ENCODE measurements around the gene ALG8.

ALG8 gene

GRCh38 chr11:78145511-78146025 lies 6.1 kb upstream of the ALG8 start:
- no peak overlapping the region for H3K4me2 ChIP-seq (ENCODE audit: low read length)
- H3K36me3 ChIP-seq (ENCODE audit: control insufficient read depth, insufficient read depth, low read length): no peaks in the 10 kb centered on the region
- H3K18ac ChIP-seq (ENCODE audit: low read length): no peak overlapping the region
- H4K5ac ChIP-seq (ENCODE audit: low read length): no peak overlapping the region
- H3K79me2 ChIP-seq (ENCODE audit: control insufficient read depth, insufficient read depth, low read length): no peaks in the 10 kb centered on the region
- no peaks in the 10 kb centered on the region for H3K79me1 ChIP-seq (ENCODE audit: low read length)
- H3K23ac ChIP-seq (ENCODE audit: low read length): no peak overlapping the region
- no peak overlapping the region for H2BK5ac ChIP-seq (ENCODE audit: low read length)
- H3K4me3 ChIP-seq (ENCODE audit: low read length): no peak overlapping the region
- H2BK15ac ChIP-seq (replicated peaks; ENCODE audit: low read depth): no peak overlapping the region
- H4K8ac ChIP-seq (ENCODE audit: low read depth, low read length): no peak overlapping the region
- no peak overlapping the region for H3K27ac ChIP-seq (ENCODE audit: low read depth, low read length)
- no peak overlapping the region for H2AK5ac ChIP-seq (ENCODE audit: low read length)
- DNase-seq: no peak
- H3K4me1 ChIP-seq (ENCODE audit: control insufficient read depth, low read depth, low read length): no peaks in the 10 kb centered on the region
- no peak overlapping the region for H3K56ac ChIP-seq (ENCODE audit: low read length)
- no CpG with 5 or more reads among the region's 1 CpG for WGBS (ENCODE audit: extremely low coverage, insufficient coverage, low lambda C conversion rate)
- H2BK120ac ChIP-seq (ENCODE audit: low read depth, low read length): no peak overlapping the region
- no peaks in the 10 kb centered on the region for H3K27me3 ChIP-seq (ENCODE audit: insufficient read depth, low read length, poor library complexity)
- H3K9ac ChIP-seq (ENCODE audit: low read length): no peak overlapping the region
- H3K4ac ChIP-seq (ENCODE audit: low read depth, low read length): no peak overlapping the region

- Histone ChIP-seq H3K79me2 (ENCODE audit: control insufficient read depth, insufficient read depth, low read length) (peaks cover 10% of the 10 kb centered on the region), H2BK120ac (ENCODE audit: low read depth, low read length) (no peak overlapping the region), H2AK5ac (ENCODE audit: low read length) (no peak overlapping the region), H4K8ac (ENCODE audit: low read depth, low read length) (no peak overlapping the region), H3K4me3 (ENCODE audit: low read length) (no peak overlapping the region), H3K18ac (ENCODE audit: low read length) (no peak overlapping the region), H4K5ac (ENCODE audit: low read length) (no peak overlapping the region), H2BK15ac (replicated peaks; ENCODE audit: low read depth) (no peak overlapping the region), H3K4me2 (ENCODE audit: low read length) (no peak overlapping the region), H3K56ac (ENCODE audit: low read length) (no peak overlapping the region), H3K4ac (ENCODE audit: low read depth, low read length) (no peak overlapping the region), H3K27me3 (ENCODE audit: insufficient read depth, low read length, poor library complexity) (no peaks in the 10 kb centered on the region), H3K4me1 (ENCODE audit: control insufficient read depth, low read depth, low read length) (peaks cover 4% of the 10 kb centered on the region), H3K36me3 (ENCODE audit: control insufficient read depth, insufficient read depth, low read length) (no peaks in the 10 kb centered on the region), H3K9ac (ENCODE audit: low read length) (peak overlapping the region; percentile 20), H2BK5ac (ENCODE audit: low read length) (no peak overlapping the region), H3K79me1 (ENCODE audit: low read length) (peaks cover 9% of the 10 kb centered on the region), H3K23ac (ENCODE audit: low read length) (no peak overlapping the region), H3K27ac (ENCODE audit: low read depth, low read length) (no peak overlapping the region)
- WGBS (ENCODE audit: extremely low coverage, insufficient coverage, low lambda C conversion rate): no CpG with 5 or more reads among the region's 17 CpGs
- no peak for DNase-seq
Observed at GRCh38 chr11:78140392-78141077, 1.1 kb upstream of the ALG8 start.

- peak overlapping the region; percentile 100 for H3K56ac ChIP-seq (ENCODE audit: low read length)
- no peaks in the 10 kb centered on the region for H3K27me3 ChIP-seq (ENCODE audit: insufficient read depth, low read length, poor library complexity)
- H2BK15ac ChIP-seq (replicated peaks; ENCODE audit: low read depth): no peak overlapping the region
- no peak overlapping the region for H2BK120ac ChIP-seq (ENCODE audit: low read depth, low read length)
- H2BK5ac ChIP-seq (ENCODE audit: low read length): peak overlapping the region; percentile 92
- H3K79me1 ChIP-seq (ENCODE audit: low read length): peaks cover 9% of the 10 kb centered on the region
- H3K4ac ChIP-seq (ENCODE audit: low read depth, low read length): peak overlapping the region; percentile 97
- no CpG with 5 or more reads among the region's 12 CpGs for WGBS (ENCODE audit: extremely low coverage, insufficient coverage, low lambda C conversion rate)
- H2AK5ac ChIP-seq (ENCODE audit: low read length): peak overlapping the region; percentile 99
- peak; percentile 66 for DNase-seq
- peak overlapping the region; percentile 85 for H3K4me3 ChIP-seq (ENCODE audit: low read length)
- H3K18ac ChIP-seq (ENCODE audit: low read length): peak overlapping the region; percentile 91
- H3K23ac ChIP-seq (ENCODE audit: low read length): no peak overlapping the region
- peak overlapping the region; percentile 87 for H4K8ac ChIP-seq (ENCODE audit: low read depth, low read length)
- H3K27ac ChIP-seq (ENCODE audit: low read depth, low read length): peak overlapping the region; percentile 13
- peaks cover 4% of the 10 kb centered on the region for H3K4me1 ChIP-seq (ENCODE audit: control insufficient read depth, low read depth, low read length)
- peak overlapping the region; percentile 99 for H3K9ac ChIP-seq (ENCODE audit: low read length)
- peaks cover 10% of the 10 kb centered on the region for H3K79me2 ChIP-seq (ENCODE audit: control insufficient read depth, insufficient read depth, low read length)
- no peaks in the 10 kb centered on the region for H3K36me3 ChIP-seq (ENCODE audit: control insufficient read depth, insufficient read depth, low read length)
- H4K5ac ChIP-seq (ENCODE audit: low read length): peak overlapping the region; percentile 99
- peak overlapping the region; percentile 91 for H3K4me2 ChIP-seq (ENCODE audit: low read length)
Observed at GRCh38 chr11:78138694-78139421, 568 bp downstream of the ALG8 start.

GRCh38 chr11:78138291-78138690 lies 1.1 kb downstream of the ALG8 start:
- Histone ChIP-seq H2BK120ac (ENCODE audit: low read depth, low read length) (no peak overlapping the region), H3K9ac (ENCODE audit: low read length) (no peak overlapping the region), H3K23ac (ENCODE audit: low read length) (no peak overlapping the region), H4K8ac (ENCODE audit: low read depth, low read length) (no peak overlapping the region), H3K36me3 (ENCODE audit: control insufficient read depth, insufficient read depth, low read length) (no peaks in the 10 kb centered on the region), H3K27me3 (ENCODE audit: insufficient read depth, low read length, poor library complexity) (no peaks in the 10 kb centered on the region), H3K79me1 (ENCODE audit: low read length) (peaks cover 9% of the 10 kb centered on the region), H2BK5ac (ENCODE audit: low read length) (no peak overlapping the region), H2AK5ac (ENCODE audit: low read length) (no peak overlapping the region), H3K27ac (ENCODE audit: low read depth, low read length) (no peak overlapping the region), H4K5ac (ENCODE audit: low read length) (no peak overlapping the region), H3K4me3 (ENCODE audit: low read length) (no peak overlapping the region), H3K4me1 (ENCODE audit: control insufficient read depth, low read depth, low read length) (peaks cover 4% of the 10 kb centered on the region), H3K56ac (ENCODE audit: low read length) (peak overlapping the region; percentile 53), H3K79me2 (ENCODE audit: control insufficient read depth, insufficient read depth, low read length) (peaks cover 10% of the 10 kb centered on the region), H3K18ac (ENCODE audit: low read length) (no peak overlapping the region), H2BK15ac (replicated peaks; ENCODE audit: low read depth) (no peak overlapping the region), H3K4ac (ENCODE audit: low read depth, low read length) (no peak overlapping the region), H3K4me2 (ENCODE audit: low read length) (peak overlapping the region; percentile 91)
- DNase-seq: no peak
- no CpG with 5 or more reads among the region's 4 CpGs for WGBS (ENCODE audit: extremely low coverage, insufficient coverage, low lambda C conversion rate)

GRCh38 chr11:78132475-78132874 lies 7.0 kb downstream of the ALG8 start:
- WGBS (ENCODE audit: extremely low coverage, insufficient coverage, low lambda C conversion rate): no CpG with 5 or more reads among the region's 2 CpGs
- no peaks in the 10 kb centered on the region for H3K27me3 ChIP-seq (ENCODE audit: insufficient read depth, low read length, poor library complexity)
- no peak overlapping the region for H3K18ac ChIP-seq (ENCODE audit: low read length)
- H3K4ac ChIP-seq (ENCODE audit: low read depth, low read length): no peak overlapping the region
- H4K8ac ChIP-seq (ENCODE audit: low read depth, low read length): no peak overlapping the region
- no peaks in the 10 kb centered on the region for H3K4me1 ChIP-seq (ENCODE audit: control insufficient read depth, low read depth, low read length)
- H2BK5ac ChIP-seq (ENCODE audit: low read length): no peak overlapping the region
- no peak for DNase-seq
- H4K5ac ChIP-seq (ENCODE audit: low read length): no peak overlapping the region
- no peak overlapping the region for H2AK5ac ChIP-seq (ENCODE audit: low read length)
- no peak overlapping the region for H3K56ac ChIP-seq (ENCODE audit: low read length)
- H3K23ac ChIP-seq (ENCODE audit: low read length): no peak overlapping the region
- no peak overlapping the region for H3K27ac ChIP-seq (ENCODE audit: low read depth, low read length)
- no peaks in the 10 kb centered on the region for H3K36me3 ChIP-seq (ENCODE audit: control insufficient read depth, insufficient read depth, low read length)
- peaks cover 3% of the 10 kb centered on the region for H3K79me1 ChIP-seq (ENCODE audit: low read length)
- H3K4me2 ChIP-seq (ENCODE audit: low read length): no peak overlapping the region
- no peak overlapping the region for H2BK15ac ChIP-seq (replicated peaks; ENCODE audit: low read depth)
- H3K9ac ChIP-seq (ENCODE audit: low read length): no peak overlapping the region
- no peaks in the 10 kb centered on the region for H3K79me2 ChIP-seq (ENCODE audit: control insufficient read depth, insufficient read depth, low read length)
- no peak overlapping the region for H3K4me3 ChIP-seq (ENCODE audit: low read length)
- no peak overlapping the region for H2BK120ac ChIP-seq (ENCODE audit: low read depth, low read length)

Data from mesendoderm (in vitro differentiated cells).